SIG-M5 (cell line): Measurements from ENCODE around the gene C10orf67.
"Not testable (repeated sequence)": the region's sequence is repeated elsewhere in the genome, so short reads cannot be mapped to it uniquely, and the experiment has no call there.

ENCODE experiments used
- DNase-seq: peaks from one replicate; lab custom pipeline; 2025; lab: John Stamatoyannopoulos, UW

C10orf67 gene

DNA sequence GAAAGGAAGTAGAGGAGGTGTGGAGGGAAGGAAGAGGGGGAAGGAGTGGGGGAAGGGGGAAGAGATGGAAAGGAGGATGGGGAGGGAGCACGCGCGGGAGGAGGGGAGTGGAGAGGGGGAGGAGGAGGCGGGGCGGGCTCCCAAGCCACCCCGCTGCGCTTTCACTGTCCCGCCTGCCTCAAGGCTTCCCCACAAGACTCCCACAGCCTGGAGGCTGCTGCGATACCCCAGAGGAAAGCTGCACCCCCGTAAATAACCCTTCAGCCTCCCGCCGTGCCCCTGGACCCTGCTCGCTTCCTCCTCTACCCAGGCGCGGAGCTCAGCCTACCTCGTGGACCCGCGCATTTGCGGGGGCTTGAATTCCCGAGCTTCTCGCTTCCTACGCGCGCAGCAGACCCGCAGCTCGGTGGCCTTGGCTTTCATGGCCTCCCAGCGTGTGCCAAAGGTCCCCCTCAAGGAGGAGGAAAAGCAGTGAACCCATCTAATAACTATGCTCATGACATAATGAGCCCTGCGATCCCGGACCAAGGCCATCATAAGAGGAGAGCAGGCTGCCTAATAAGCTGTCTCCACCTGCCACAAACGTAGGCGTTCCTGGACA lies at the start of gene C10orf67:
Gene C10orf67 (minus strand): TSS at position 557 of the 601 bp plus-strand sequence. CDS start 23 bp downstream, at position 534.
- DNase-seq, result no peak

DNA sequence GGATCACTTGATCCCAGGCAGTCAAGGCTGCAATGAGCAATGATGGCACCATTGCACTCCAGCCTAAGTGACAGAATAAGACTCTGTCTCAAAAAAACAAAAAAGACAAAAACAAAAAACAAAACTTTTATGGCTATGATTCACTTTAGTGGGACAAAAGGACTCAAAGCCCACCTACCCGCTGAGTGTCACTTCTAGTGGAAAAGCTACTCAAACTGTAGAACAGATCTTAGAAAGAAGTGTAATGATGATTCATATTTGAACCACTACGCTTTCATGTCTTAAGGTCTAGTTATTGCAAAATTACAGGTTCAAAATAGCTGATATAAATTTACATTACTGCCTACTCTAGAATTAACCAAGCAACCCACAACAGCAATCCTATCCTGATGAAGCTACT lies 47.2 kb upstream of the C10orf67 start:
- DNase-seq, result no peak

DNA sequence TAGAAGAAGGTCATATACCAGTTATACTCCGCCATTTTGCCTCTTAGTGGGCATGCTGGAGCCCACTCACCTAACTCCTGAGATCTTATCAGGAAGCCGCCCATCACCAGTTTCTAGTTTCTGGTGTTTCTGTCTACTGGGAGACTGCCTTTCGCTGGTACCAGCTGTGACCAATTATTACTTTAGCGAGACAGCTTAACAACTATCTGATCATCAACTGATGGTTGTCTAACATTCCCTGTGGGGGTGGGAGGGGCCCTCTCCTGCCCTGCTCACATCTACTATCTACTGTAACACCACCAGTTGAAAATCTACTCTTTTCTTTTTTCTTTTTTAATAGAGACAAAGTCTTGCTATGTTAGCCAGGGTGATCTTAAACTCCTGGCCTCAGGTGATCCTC lies 46.2 kb upstream of the C10orf67 start:
- DNase-seq, result no peak

DNA sequence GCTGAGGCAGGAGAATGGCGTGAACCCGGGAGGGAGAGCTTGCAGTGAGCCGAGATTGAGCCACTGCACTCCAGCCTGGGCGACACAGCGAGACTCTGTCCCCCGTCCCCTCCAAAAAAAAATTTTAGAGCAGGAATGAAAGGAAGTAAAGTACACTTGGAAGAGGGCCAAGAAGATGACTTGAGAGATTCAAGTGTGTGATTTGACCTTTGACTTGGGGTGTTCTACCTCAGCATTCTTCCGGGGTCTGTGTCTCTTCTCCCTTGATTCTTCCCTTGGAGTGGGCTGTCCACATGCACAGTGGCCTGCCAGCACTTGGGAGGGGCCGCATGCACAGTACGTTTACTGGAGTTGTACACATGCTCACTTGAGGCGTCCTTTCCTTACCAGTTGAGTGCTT lies 45.8 kb upstream of the C10orf67 start:
- not testable (repeated sequence) for DNase-seq

DNA sequence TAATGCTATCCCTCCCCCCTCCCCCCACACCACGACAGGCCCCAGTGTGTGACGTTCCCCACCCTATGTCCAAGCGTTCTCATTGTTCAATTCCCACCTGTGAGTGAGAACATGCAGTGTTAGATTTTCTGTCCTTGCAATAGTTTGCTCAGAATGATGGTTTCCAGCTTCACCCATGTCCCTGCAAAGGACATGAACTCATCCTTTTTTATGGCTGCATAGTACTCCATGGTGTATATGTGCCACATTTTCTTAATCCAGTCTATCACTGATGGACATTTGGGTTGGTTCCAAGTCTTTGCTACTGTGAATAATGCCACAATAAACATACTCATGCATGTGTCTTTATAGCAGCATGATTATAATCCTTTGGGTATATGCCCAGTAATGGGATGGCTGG lies 42.9 kb upstream of the C10orf67 start:
- DNase-seq, result not testable (repeated sequence)

DNA sequence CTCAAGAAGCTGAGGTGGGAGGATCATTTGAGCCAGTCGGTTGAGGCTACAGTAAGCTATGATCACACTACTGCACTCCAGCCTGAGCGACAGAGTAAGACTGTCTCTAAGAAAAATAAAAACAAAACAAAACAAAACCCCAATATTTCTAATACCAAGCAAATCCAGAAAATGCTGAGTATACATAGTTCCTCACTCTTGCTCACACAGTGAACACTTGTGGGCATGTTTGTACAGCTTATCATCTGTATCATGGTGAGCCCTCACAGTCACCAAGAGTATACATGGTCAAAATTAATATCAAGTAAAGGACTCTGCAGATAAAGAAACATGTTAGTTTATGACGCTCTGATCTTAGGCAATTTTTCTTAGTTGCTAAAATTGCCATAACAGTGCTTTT lies 41.5 kb upstream of the C10orf67 start:
- no peak for DNase-seq

DNA sequence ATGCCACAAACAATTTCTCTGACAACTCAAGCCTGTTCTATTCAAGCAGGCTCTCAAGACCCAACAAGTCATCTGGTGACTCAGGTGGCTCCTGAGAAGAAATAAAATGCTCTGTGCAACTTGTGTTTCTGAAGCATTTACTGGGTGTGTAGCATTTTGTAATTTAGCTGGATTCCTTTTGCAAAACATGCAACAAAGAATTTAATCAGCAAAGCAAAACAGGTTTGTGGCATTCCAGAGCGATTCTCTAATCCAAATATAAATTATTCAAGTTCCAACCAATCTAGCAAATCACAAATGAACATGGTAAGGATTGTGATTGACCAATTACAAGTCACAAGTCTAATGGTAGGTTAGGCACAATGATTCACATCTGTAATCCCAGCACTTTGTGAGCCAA lies 39.8 kb upstream of the C10orf67 start:
- no peak for DNase-seq

DNA sequence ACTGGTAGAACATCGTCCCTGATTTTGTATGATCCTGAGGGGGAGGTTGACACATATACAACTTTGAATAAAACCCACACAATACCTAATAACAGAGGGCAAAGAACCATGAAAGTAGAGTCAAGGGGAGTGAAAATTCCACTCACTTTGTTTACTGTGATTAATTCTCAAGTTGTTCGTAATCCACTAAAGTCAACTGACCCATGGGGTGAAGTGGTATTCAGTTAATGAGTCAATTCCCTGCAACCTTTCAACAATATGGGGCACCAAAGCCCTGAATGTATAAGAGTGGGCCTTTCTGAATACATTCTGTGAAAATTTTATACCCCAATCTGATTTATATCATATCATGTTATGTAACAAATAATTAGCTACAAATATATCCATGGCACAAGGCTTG lies 39.0 kb upstream of the C10orf67 start:
- DNase-seq, result no peak

DNA sequence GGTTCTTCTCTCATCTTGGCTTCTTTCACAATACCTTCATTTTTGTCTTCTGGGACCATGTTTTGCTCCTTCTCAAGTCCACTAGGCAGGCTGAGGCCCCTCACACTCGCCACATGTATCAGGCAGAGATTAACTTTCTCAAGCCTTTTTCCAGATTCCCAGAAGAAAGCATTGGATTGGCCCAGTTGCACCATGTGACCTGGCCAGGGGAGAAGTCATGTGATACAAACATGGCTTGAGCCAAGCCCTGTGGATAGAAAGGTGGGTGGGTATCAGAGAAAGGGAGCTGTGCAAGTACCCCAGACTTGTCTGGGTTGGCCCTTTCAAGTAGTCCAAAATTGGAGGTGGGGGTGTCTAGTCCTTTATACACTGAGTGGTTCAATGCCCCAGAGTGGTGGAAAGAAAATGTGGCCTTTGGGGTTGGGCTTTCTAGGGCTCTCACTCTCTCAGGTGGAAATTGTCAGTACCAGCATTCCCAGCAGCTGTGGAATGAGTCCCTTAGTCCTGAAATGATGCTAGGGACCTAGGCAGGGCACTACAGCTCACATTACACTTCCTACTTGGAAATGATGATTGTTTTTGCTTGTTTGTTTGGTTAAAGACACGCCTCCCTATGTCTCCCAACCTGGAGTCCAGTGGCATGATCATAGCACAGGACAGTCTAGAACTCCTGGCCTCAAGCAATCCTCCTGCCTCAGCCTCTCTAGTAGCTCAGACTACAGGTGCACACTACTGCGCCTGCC lies 36.9 kb upstream of the C10orf67 start:
- no peak for DNase-seq

DNA sequence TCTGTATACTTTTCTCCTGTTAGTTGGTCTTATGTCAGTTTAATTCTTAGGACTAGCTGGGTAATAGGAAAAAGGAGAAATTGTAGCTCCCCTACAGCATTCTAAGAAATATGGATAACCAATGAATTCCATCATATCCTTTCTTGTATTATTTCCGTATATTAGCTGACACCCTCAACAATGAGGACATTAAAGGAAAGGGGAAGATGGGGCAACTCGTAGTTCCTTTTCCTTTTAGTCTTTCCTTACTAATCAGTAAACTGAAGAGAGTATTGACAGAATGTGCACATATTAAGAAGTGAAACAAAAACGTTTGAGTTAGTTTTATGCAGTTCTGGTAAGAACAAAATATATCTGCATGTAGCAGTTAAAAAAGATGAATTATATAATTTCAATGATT lies 35.1 kb upstream of the C10orf67 start:
- DNase-seq, result no peak

DNA sequence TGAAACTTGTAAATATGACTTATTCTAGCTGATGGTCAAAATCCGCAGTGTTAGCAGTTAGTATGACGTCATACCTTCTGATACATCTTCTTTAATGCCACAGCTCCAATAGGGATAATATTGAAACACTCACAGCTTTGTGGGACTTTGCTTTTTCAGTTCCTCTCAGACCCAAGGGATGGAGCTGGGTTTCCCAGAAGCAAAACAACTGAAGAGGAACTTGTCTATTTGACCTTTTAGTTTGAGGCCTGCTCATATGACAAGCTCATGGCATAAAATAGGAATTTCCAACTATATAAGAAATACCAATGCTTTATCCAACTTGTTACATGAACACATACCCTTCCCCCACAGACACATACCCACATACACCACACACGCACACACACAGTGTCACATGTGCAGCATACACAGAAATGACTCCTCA lies 31.6 kb upstream of the C10orf67 start:
- no peak for DNase-seq

DNA sequence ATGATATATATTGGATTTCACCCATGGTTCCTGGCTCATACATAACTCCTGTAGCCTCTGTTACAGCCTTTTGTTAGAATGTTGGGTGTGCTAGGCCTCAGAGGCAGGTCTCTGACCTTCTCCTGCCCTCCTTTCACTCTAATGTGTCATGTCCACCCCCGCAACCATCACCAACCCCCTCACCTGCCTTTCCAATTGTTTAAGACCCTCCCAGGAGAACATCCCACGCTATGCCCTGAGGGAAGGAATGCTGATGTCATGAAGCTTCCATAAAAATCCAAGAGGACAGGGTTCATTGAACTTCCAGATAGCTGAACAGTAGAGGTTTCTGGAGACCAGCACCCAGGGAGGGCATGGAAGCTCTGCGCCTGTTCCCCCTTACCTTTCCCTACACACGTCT lies 30.8 kb upstream of the C10orf67 start:
- DNase-seq, result no peak

DNA sequence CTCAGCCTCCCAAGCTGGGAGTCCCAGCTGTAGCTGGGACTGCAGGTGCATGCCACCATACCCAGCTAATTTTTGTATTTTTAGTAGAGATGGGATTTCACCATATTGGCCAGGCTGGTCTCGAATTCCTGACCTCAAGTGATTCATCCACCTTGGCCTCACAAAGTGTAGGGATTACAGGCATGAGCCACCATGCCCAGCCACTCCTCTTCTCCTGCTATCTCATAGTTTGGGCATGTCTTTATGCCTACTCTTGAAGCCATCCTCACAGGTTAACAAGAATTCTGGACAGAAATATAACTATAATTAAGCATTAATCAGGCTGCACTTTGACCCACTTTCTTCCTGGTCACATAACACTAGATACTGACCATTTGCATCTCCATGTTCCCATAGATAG lies 28.6 kb upstream of the C10orf67 start:
- no peak for DNase-seq

DNA sequence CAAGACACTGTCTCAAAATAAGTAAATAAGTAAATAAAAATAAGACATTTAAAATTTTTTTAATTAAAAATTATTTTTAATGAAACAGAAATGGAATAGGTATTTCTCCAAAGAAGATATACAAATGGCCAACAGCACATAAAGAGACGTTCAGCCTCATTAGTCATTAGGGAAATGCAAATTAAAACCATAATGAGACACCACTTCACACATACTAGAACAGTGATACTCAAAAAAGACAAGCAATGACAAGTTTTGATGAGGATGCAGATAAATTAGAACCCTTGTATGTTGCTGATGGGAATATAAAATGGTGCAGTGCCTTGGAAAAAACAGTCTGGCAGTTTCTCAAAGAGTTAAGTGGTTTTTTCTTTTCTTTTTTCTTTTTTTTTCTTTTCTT lies 26.5 kb upstream of the C10orf67 start:
- DNase-seq, result no peak

DNA sequence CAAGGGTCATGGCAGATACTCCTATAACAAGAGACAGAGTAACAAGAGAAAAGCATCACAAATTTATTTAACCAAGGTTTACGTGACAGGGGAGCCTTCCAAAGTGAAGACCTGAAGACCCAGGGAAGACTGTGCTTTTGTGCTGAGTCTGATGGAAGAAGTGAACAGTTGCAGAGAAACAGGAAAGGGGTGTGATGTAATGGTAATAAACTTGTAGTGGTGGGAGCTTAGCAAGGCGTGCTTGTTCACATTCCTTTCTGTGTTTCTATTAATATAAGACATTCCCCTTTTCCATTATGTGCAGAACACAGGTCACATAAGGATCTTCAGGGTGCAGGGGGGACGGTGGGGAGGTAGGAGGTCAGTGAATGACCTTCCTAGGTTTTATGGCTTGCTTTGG lies 25.5 kb upstream of the C10orf67 start:
- no peak for DNase-seq

DNA sequence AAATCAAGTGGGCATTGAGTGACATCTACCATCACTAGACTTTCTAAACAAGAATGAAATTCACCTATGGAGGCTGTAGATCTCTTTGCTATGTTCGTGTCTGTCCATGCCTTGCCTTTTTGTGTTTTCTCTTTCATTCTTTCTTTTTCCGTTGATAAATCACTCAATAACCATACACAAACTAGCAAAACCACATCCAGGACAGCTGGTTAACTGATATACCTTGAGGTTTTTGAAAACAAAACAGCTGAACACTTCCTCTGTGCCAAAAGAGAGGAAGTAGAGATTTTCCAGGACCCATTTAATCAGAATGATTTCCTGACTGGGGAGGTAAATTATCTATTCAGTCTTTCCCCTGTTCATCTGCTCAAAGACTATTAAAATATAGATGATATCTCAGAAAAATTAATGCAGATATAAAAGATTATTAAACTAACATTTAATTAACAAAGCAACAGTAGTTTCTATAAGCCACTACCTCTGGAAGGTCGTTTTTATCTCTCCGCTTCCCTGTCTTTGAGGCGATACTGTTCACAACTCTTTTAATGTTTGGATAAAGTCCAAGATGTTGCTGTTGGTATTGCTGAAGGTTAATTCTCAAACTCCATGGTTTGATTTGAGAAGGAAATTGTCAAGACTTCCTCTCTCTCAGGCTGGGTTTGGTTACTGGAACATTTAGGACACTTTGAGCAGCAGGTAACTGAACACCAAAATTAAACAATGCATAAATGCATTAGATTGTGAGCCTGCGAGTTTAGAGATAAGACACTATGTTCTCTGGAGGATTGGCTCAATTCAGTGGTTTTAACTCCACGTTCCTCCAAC lies 24.4 kb upstream of the C10orf67 start:
- no peak for DNase-seq

DNA sequence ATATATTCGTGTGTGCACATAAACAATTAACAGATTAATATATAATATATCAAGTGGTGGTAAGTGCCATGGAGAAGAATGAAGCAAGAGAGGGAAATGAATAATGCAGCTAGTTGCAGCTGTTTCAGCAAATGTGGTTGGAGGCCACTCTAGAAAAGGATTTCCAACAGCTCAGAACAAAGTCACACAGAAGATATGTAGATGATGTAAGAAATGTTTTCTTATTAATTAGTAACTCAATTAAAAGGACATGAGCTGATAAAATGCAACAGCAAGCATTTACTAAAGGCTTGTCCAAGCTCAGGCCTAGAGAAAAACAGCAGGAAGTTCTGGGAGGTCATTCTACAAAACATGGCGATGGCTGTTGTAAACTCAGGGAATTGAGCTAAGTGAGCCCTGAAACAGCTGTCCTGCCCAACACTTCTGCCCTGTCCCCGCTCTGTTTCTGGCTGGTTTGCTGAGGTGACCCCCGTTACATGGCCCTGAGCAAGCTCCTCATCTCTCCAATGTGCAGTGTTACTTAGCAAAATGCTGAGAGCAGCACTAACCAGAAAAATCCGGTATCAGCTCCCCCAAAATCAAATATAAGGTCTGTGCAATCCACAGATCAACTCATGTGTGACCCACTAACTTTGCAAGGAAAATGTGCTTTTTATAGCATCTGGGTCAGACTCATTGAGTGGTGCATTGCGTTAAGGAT lies 23.4 kb upstream of the C10orf67 start:
- DNase-seq, result no peak

DNA sequence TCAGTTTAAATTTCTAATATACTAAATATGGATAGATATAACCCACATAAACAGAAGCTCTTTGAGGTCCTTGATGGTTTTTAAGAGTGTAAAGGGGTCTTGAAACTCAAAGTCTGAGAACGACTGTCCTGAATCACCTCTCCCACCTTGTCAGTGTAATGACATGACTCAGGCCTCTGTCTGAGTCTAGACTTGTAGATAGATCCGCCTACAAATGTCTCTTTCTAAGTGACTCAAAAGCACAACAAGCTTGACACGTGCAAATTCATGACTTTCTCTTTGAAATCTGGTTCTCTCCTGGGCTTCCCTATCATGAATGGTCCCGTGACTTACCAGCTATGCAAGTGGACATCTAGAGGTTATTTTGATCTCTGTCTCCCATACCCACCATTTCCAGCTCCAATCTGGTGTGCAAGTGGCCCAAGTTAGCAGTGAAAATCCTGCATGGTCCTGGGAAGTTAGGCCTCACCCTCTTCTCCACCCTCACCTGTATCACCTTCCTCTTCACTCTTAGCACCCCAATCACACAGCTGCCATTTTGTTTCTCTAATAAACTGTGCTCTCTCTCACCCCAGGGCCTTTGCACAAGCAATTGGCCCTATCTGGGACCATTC lies 20.9 kb upstream of the C10orf67 start:
- not testable (repeated sequence) for DNase-seq

DNA sequence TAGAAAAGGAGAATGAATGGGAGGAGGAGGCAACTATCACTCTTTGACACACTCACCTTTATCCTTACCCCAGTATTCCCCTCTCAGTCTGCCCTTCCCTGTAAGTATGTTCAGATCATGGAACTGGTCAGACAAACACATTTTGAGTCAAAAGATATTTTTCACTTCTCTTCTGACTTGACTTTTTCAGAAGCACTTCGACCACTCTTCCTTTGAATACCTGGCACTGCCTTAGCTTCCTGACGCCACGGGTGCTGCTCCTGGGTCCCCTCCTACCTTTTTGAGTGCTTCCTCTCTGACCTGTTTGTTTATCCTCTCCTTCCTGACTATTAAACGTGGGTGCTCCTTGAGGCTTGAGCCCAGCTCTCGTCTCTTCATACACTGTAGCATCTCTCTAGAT lies 19.8 kb upstream of the C10orf67 start:
- DNase-seq, result no peak

DNA sequence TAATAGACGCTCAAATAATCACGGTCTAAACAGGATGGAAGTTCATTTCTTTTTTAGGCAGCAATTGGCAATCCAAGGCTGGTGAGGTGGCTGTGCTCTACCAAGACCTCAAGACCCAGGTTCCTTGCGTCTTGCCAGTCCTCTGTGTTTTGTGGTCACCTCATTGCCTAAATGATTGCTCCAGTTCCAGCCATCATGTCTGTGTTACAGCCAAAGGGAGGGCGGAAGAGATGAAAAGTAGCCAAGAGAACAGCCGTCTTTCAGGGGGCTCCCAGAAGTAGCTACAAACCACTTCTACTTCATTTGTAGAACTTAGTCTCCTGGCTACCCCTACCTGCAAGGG lies 19.2 kb upstream of the C10orf67 start:
- DNase-seq, result no peak

DNA sequence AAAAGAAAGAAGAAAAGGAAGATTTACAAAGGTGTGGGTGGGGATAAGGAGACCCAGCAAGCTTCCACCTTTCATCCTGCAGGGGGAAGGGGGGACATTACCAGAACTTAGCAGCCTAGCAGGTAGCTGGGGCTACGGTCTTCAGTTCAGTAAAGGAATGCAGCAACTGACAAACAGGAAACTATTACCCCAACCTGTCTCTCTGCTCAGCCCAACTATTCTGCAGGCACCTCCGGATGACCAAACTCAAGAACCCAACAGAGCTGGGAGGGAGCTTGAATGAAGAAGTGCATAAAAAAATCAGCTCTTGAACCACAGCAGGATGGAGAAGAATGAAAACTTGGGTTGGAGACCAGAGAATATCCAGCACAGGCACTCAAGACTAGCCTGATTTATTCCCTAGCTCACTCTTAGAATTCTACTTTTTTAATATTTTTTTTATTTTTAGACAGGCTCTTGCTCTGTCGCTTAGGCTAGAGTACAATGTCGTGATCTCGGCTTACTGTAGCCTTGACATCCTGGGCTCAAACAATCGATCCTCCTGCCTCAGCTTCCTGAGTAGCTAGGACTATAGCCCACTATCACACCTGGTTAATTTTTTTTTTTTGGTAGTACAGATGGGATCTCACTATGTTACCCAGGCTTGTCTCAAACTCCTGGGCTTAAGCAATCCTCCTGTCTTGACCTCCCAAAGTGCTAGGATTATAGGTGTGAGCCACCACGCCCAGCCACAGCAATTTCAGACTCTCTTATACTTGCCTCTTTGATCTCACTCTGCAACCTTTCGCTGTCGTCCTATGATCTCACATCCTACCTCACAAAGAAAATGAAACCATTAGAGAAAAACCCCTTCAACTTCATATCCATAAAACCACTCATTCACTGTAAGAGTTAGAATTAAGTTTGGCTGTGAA lies 18.5 kb upstream of the C10orf67 start:
- DNase-seq, result no peak
